Left renal pelvis (tissue), 4 donors: ENCODE measurements around the gene FAM187B. TPM values are rescaled to one million over a fixed set of nuclear protein-coding genes. Genes with fewer than 3 reads are reported as not detected.
"Not testable (repeated sequence)": the region's sequence is repeated elsewhere in the genome, so short reads cannot be mapped to it uniquely, and the experiment has no call there.

Experiments used
- DNase-seq, 4 donors: peaks; one replicate each; pipeline ENCODE4 v3.0.0-alpha.2; 2013; ENCODE audit warnings: low read depth in 4 of 4, low spot score in 3 of 4
- polyA plus RNA-seq, 4 donors: library from polyadenylated mRNA; unstranded; fragments of 120-200 nt; gene quantifications; one replicate each; pipeline ENCODE4 v1.2.1, GENCODE V29; 2013; ENCODE audit not compliant: insufficient read length in 4 of 4

Gene FAM187B
- polyA plus RNA-seq, 4 donors = not detected

GRCh38 chr19:35240327-35240726 lies 11.8 kb upstream of the FAM187B start:
- DNase-seq = no peak

- not testable (repeated sequence) for DNase-seq
These were observed 11.1 kb upstream of the FAM187B start for GRCh38 chr19:35239597-35239996.

GRCh38 chr19:35236638-35237400 lies 8.3 kb upstream of the FAM187B start:
- DNase-seq = no peak

- DNase-seq = no peak
These were observed 4.4 kb upstream of the FAM187B start for GRCh38 chr19:35232912-35233311.

GRCh38 chr19:35231956-35232645 lies 3.6 kb upstream of the FAM187B start:
- no peak for DNase-seq

- no peak for DNase-seq
These were observed 1.1 kb upstream of the FAM187B start for GRCh38 chr19:35229601-35230000.

- no peak for DNase-seq
These were observed 1.8 kb downstream of the FAM187B start for GRCh38 chr19:35226748-35227147.

GRCh38 chr19:35225951-35226350 lies 2.6 kb downstream of the FAM187B start:
- no peak for DNase-seq

- DNase-seq = no peak
These were observed 3.6 kb downstream of the FAM187B start for GRCh38 chr19:35224681-35225571.

- no peak for DNase-seq
These were observed 4.6 kb downstream of the FAM187B start for GRCh38 chr19:35223862-35224505.

GRCh38 chr19:35223084-35223790 lies 5.3 kb downstream of the FAM187B start:
- no peak for DNase-seq

GRCh38 chr19:35222373-35223015 lies 6.0 kb downstream of the FAM187B start:
- DNase-seq = no peak

- not testable (repeated sequence) for DNase-seq
These were observed 7.5 kb downstream of the FAM187B start for GRCh38 chr19:35220973-35221590.

GRCh38 chr19:35220315-35220921 lies 8.1 kb downstream of the FAM187B start:
- DNase-seq = no peak

GRCh38 chr19:35219008-35219407 lies 9.5 kb downstream of the FAM187B start:
- DNase-seq = no peak

GRCh38 chr19:35217649-35217990 lies 10.9 kb downstream of the FAM187B start:
- no peak for DNase-seq

GRCh38 chr19:35216833-35217648 lies 11.5 kb downstream of the FAM187B start:
- no peak for DNase-seq
